T-helper 9 cell (primary cell): ENCODE results near the gene ERC1.

Experiments
- DNase-seq: peaks from one replicate; pipeline ENCODE4 v3.0.0-alpha.2; 2020

ERC1 gene

GRCh38 chr12:1499351-1499750 lies 508.3 kb downstream of the ERC1 start:
- DNase-seq = no peak

DNA sequence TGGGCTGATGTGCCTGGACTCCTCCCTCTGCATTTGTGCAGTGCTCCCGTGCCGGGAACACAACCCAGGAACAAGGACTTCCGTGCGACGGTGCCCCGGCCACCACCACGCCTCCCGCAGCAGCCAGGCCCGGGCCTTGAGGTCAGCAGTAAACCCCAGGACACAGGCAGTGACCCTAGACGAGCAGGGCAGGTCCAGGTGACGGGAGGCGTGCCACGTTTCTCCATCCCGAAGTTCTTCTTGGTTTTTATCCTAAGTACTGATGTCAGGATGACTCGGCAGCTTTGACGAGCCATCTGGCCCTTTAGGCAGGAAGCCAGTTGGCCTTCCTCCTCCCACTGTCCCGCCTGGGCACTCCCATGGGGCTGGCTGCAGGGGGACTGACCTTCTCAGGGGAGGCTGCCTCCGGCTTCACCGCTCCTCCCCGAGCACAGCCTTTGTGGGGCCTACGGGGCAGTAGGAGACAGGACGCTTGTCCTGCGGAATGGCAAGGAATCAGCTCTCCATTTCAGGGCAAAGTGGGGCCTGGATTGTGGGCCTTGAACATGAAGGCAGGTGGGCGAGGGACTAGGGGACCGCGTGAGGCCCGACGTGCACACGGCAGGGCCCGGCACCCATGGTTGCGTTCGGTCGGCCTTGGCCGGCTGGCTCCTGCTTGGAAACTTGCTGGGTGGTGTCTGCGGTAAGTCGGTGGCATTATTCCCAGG lies 509.2 kb downstream of the ERC1 start:
- no peak for DNase-seq

GRCh38 chr12:1501001-1501400 lies 510.0 kb downstream of the ERC1 start:
- no peak for DNase-seq

GRCh38 chr12:1501695-1502378 lies 510.8 kb downstream of the ERC1 start:
- no peak for DNase-seq

- no peak for DNase-seq
Measured at GRCh38 chr12:1502379-1502720, 511.3 kb downstream of the ERC1 start.

GRCh38 chr12:1502831-1503230 lies 511.8 kb downstream of the ERC1 start:
- DNase-seq = no peak

GRCh38 chr12:1503281-1503711 lies 512.3 kb downstream of the ERC1 start:
- no peak for DNase-seq

DNA sequence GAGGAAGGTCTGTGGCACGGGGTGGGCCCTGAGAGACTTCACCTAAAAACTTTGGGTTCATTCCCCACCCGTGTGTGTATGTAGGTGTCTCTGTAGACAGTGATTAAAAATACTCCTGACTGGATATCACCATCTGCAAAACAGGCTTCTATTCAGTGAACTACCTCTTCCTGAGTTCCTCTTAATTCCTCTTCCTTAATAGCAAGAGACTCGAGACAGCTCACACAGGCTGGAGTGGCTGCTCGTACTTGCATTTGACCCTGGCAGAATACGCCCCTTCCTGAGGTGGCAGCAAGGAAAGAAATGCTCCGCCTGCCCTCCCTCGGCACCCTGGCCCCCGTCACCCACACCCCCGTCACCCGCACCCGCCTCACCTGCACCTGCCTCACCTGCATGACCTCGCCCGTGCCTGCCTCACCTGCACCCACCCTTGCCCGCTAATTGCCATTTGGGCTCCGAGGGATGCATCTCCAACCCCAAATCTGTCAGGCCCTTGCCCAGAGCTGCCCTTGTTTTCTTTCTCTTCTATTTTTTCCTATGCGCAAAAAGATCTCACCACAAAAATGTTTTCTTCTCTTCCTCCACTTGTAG lies 513.4 kb downstream of the ERC1 start:
- no peak for DNase-seq

GRCh38 chr12:1504895-1505311 lies 513.9 kb downstream of the ERC1 start:
- DNase-seq = no peak

DNA sequence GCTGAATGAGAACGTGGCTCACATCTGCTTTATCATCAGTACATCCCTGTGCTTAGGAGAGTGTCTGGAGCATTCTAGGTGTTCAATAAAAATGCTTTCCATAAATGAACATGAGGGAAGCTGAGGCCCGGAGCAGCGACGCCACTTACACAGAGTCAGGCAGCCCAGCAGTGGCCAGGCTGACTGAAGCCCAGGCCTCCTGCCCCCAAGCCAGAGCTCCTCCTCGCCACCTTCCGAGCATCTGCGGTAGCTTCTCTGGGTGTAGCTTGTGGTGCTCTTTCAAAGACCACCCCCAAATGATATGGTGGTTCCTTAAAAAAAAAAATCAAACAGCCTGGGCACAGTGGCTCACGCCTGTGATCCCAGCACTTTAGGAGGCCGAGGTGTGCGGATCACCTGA lies 514.6 kb downstream of the ERC1 start:
- DNase-seq = no peak

DNA sequence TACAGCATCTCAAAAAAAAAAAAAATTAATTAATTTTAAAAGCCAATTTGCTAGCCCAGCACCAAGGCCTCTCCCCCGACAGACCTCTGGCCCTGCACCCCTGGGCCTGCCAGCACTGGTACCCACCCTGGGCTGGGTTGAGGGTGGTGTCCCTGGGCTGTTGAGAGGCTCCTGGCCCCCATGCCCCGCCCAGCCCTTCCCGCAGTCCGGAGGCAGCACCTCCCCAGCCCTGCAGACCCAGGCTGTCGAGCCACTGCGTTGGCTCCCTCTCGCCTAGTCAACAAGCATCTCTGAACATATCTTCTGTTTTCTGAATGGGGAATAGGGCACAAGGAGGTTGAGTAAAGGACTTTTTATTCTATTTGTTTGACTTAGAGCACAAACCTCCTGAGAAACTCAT lies 516.3 kb downstream of the ERC1 start:
- DNase-seq = no peak

GRCh38 chr12:1509413-1510052 lies 518.5 kb downstream of the ERC1 start:
- no peak for DNase-seq

- no peak for DNase-seq
Measured at GRCh38 chr12:1510056-1510812, 519.2 kb downstream of the ERC1 start.

- DNase-seq = no peak
Measured at GRCh38 chr12:1515010-1515409, 524.0 kb downstream of the ERC1 start.

DNA sequence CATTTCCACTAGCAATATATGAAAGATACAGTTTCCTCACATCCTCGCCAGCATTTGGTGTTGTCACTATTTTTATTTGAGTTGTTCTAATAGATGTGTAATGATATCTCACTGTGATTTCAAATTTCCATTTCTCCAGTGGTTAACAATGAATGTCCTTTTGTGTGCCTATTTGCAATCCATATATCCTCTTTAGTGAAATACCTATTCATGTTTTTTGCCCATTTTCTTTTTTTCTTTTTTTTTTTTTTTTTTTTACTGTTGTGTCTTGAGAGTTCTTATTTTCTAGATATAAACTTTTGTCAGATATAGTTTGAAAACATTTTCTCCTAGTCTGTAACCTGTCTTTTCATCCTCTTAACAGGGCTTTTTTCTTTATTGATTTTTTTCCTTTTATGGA lies 524.4 kb downstream of the ERC1 start:
- DNase-seq = no peak

GRCh38 chr12:1517007-1517406 lies 526.0 kb downstream of the ERC1 start:
- no peak for DNase-seq

GRCh38 chr12:1517734-1518525 lies 526.9 kb downstream of the ERC1 start:
- DNase-seq = no peak

DNA sequence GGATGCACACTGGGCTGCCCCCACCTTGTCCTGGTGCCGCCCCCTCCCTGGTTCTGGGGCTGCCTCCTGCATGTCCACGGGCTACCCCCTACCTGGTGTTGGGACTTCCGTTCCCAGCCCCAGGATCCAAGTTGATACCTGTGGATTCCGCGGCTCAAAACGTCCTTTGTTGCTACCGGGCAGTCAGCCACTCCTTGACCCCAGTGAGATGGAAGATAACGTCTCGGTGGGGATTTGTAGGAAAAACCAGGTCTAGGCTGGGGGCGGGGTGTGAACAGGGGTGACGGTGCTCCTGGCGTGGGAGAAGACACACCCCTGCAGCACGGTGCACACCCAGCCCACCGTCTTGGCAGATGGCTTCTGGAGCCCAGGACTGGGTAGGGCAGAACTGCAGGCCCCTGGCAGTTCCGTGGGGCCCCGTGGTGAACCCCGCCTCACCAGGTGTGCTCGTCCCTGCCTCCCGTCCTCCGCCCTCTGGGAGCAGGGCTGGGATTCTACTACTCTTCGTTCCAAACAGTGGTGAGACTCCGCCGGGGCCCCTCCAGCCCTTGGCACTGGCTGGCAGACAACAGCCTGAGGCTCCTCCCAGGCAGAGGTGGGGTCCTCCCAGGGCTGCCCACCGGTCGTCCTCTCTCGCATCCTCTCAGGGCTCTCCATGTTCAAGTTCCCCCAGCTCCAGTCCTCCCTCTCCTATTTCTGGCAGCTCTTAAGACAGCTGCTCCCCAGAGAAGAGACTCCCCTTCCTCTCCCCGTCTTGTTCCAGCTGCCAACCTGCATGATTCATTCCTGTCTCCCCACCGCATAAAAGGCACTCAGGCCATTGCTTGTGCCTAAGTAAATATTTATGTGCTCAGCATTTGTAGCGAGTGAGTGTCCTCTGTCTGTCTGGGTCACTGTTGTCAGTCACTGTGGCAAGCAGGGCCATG lies 527.8 kb downstream of the ERC1 start:
- DNase-seq = no peak

DNA sequence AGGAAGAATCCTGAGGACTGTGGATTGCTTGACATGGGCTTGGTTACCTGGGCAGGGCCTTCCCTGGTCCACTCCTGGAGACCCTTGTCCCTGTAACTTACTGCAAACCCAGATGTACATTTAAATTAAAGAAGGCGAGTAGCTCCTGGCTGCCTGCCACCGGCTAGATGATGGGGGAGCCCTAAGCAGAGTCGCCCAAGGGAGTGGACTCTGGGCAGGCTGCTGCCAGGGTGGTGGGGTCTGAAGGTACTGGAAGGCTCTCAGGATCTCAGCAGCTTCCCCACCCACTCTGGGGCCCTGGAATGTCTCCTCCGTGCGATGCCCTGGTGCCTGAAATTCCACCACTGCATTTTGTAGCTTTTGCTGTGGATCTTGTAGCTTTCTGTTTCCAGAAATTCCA lies 528.6 kb downstream of the ERC1 start:
- DNase-seq = no peak

DNA sequence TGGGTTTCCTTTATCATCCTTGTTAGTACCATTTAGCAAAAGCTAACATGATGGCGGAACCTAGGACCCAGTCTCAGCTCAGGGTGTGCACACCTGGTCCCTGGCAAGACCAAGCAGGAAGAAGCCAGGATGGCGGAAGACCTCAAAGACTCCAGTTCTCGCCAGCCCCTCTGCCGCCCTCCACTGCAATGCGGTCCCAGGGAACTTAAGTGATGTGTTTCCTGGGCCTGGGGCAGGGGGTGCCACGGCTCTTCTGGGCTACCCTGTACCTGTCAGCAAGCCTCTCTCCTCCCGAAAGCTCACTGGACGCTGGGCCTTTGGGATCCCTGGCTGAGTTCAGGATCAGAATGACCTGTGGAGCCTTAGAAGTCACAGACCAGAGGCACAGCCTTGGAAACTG lies 532.0 kb downstream of the ERC1 start:
- DNase-seq = no peak

DNA sequence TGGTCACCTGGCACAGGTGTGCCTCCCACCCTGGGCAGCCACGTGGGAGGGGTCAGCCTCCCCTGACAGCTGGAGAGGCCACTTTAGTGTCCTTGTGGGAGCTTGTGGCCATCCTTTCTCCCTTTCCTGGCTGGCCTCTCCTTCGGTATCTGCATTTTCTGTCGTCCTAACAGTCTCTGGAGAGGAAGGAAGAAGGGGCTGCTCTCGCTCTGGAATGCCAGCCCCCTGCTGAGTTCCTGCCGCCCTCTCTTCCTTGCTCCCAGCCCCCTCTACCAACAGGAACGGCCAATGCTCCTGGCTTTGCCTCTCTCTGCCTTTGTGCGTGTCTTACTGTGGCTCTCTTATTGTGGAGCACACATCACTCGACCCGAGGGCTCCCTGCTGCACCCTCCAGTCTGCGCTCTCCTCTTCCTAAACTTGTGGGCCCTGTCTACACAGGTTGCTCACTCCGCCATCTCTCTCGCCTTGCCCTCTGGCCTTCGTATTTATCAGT lies 532.6 kb downstream of the ERC1 start:
- no peak for DNase-seq
